NB4 (cell line): Measurements from ENCODE around the gene TAF8.

Source experiments
- POLR2A ChIP-seq: IDR thresholded peaks from 2 replicates; pipeline ENCODE4 v1.6.1; 2011; ENCODE audit warnings: mild to moderate bottlenecking; ENCODE audit not compliant: insufficient read length; ENCODE audit errors: extremely low read depth
- TF ChIP-seq, protein P1 (sequence below): IDR thresholded peaks from one replicate; pipeline ENCODE4 v1.5.1; 2012; ENCODE audit warnings: low read depth, low read length
- TF ChIP-seq, protein P2 (sequence below): IDR thresholded peaks from 2 replicates; pipeline ENCODE4 v1.6.1; 2011; ENCODE audit warnings: low read depth, low read length

DNA sequence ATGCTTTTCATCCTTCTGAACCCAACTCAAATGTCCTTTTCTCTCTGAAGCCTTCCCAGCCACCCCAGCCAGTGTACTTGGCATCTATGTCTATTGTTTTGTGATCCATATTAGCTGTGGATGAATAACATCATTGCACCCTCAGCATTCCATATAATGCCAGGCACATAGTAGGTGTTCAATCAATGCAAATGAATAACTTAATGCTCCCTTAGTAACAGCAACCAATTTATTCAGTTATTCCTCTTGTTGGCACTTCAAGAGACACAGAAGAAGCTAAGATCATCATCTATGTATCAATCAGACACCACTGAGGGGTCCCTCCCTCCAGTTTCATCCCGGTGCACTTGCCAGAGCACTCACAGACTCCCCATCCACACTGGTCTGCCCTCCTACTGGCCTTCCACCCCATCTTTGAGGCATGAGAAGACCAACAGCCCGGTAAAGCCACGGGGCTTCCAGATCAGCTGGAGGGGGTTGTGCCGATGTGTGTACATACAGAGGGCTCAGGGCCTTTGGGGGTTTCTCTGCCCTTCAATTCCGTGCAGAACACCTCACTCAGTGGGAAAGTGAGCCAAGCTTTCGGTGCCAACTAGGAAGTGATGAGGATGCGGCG lies 2.4 kb upstream of the TAF8 start:
- TF ChIP-seq POLR2A: no peak
- TF ChIP-seq, protein P1, sequence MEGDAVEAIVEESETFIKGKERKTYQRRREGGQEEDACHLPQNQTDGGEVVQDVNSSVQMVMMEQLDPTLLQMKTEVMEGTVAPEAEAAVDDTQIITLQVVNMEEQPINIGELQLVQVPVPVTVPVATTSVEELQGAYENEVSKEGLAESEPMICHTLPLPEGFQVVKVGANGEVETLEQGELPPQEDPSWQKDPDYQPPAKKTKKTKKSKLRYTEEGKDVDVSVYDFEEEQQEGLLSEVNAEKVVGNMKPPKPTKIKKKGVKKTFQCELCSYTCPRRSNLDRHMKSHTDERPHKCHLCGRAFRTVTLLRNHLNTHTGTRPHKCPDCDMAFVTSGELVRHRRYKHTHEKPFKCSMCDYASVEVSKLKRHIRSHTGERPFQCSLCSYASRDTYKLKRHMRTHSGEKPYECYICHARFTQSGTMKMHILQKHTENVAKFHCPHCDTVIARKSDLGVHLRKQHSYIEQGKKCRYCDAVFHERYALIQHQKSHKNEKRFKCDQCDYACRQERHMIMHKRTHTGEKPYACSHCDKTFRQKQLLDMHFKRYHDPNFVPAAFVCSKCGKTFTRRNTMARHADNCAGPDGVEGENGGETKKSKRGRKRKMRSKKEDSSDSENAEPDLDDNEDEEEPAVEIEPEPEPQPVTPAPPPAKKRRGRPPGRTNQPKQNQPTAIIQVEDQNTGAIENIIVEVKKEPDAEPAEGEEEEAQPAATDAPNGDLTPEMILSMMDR: no peak
- TF ChIP-seq, protein P2, sequence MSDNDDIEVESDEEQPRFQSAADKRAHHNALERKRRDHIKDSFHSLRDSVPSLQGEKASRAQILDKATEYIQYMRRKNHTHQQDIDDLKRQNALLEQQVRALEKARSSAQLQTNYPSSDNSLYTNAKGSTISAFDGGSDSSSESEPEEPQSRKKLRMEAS: no peak
